HG03280 (cell line): ENCODE measurements around the gene SPATA7.
"Not testable (repeated sequence)": the region's sequence is repeated elsewhere in the genome, so short reads cannot be mapped to it uniquely, and the experiment has no call there.

Source experiments
- ATAC-seq: cut with Tn5 transposase; IDR thresholded peaks from one replicate; pipeline ENCODE4 v1.9.1; 2021; ENCODE audit warnings: mild to moderate bottlenecking, moderate library complexity; ENCODE audit not compliant: unreplicated experiment

SPATA7 gene, protein sequence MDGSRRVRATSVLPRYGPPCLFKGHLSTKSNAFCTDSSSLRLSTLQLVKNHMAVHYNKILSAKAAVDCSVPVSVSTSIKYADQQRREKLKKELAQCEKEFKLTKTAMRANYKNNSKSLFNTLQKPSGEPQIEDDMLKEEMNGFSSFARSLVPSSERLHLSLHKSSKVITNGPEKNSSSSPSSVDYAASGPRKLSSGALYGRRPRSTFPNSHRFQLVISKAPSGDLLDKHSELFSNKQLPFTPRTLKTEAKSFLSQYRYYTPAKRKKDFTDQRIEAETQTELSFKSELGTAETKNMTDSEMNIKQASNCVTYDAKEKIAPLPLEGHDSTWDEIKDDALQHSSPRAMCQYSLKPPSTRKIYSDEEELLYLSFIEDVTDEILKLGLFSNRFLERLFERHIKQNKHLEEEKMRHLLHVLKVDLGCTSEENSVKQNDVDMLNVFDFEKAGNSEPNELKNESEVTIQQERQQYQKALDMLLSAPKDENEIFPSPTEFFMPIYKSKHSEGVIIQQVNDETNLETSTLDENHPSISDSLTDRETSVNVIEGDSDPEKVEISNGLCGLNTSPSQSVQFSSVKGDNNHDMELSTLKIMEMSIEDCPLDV

DNA sequence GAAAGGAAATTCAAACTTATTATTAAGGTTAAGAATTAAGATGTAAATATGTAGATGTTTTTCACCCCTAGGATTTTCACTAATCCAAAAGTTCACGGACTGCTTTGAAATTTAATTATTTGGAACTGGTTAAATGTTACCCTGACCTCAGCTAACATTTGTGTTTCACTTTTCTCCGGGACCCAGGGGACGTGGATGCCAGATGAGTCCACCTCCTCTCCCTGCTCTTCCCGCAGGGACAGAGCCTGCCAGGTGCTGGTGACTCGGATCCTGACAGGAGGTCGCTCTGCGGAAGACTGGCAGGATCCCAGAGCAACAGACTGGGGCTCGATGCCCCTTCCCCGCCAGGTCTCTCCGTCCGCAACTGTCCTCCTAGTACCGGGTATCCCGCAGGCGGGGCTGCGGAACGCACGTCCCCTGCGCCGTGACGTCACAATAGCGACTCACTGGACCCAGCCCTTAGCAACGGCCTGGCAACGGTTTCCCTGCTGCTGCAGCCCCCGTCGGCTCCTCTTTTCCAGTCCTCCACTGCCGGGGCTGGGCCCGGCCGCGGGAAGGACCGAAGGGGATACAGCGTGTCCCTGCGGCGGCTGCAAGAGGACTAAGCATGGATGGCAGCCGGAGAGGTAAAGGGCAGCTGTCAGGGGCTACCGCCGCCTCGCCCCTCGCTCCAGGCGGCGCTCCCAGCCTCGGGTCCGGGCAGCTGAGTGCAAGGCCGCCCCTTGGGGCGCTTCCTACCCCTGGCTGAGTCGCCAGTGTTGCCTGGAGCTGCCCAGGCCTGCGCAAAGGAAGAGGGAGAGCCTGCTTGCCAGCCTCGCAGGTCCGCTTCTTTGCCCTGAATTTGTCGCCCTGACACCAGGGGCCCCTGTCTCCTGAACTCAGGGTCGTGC lies at the start of gene SPATA7:
TSS of gene SPATA7 (plus strand) at position 446 of the 890 bp plus-strand sequence. CDS start at position 608, 162 bp downstream.
- ATAC-seq = peak; percentile 99

DNA sequence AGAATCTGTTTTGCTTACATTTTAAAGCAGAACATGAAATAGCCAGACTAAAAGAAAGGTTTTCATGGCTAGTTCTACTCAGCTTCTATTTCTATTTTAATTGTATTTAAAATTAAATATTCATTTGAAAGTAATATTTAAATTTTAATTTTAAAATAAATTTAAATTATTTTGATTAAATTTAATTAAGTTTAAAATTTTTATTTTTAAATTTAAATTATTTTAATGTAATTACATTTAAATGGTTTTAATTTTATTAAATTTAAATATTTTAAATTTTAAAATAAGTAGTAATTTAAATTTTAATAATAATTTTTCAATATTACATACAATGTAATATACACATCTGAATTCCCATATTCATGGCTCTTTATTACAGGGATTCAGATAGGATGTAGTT lies 45.1 kb upstream of the SPATA7 start:
- ATAC-seq = no peak

DNA sequence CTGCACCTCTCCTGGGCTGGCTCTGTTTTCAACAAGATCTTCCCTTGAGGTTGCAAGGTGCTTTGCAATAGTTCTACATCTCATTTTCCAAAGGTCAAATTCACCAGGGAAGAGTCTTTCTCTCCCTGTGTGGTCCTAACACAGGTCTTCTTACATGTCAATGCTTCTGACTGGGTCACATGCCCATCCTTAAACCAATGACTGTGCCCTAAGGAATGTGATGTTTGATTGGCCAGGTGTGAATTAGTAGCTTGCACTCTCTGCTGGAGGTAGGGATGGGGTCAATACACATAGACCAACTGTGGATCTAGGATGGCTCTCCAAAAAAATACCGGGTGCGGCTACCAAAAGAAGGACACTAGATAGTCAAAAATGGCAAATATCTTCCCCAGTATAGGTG lies 42.5 kb upstream of the SPATA7 start:
- no peak for ATAC-seq

DNA sequence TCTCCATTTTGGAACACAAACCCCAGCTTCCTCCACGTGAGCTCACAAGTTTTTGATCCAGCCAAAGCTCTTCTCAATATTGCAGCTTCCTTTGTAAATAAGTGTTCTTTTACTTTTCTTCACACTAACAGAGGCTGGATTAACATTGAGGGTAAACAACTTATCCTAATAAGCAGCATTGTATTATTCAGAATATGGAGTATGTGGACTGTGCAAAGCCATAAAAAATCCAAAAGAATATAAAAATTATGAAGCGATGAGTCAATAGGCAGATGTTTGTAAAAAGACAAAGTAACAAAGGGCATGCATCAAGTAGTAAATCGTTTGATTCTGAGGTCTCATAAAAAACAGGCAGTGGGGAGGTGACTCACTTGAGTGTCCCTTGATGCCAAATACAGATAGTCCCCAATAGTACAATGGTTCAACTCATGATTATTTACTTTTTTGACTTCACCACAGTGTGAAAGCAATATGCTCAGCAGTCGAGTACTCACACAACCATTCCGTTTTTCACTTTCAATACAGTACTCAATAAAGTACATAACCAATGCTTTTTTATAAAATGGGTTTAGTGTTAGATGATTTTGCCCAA lies 39.3 kb upstream of the SPATA7 start:
- no peak for ATAC-seq

DNA sequence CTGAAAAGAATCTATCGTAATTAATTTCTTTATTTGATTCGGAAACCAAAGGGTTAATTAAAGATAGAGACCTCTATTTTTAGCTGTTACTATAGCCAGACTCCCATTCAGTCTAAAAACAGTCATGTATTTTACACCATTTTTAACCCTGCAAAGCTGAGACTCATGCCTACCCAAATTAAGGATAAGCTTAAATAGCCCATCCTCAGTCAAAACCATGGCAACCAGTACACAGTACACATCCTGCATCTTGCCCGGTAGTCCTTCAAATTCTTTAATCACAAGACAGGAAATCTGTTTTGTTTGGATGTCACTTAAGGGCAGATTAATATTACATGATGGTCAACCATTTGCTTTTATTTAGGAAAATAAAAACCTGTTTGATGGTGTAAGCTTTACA lies 36.9 kb upstream of the SPATA7 start:
- no peak for ATAC-seq

DNA sequence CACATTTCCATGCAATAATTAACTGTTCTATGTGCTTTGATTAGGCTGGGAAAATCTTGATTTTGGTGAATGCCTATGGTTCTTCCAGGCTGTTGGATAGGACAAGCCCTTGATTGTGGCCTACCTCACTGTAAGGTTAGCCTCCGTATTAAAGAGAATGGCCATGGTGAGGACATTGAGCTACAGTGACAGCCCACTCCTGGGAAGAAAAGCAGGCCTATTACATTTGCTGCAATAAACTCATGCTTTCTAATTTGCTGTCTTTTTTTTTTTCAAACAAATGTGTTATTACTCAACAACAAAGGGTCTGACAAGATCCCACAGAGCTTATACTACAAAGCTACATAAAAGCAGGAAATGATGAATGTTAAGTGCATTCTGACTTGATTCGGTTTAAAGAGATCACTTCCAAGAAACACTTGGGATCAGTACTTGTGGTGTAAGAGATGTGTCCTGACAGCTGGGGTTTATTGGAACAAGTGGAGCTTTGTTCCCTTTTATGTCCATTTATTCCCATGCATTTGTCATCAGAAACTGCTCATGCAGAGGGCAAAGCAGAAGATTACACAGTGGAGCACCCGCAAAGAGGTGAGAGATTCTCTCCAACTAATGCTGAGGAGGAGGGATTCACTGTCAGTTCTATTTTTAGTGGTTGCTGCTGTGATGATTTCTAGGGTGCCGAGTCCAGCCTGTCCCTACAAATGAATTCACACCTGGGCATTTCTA lies 33.3 kb upstream of the SPATA7 start:
- no peak for ATAC-seq

DNA sequence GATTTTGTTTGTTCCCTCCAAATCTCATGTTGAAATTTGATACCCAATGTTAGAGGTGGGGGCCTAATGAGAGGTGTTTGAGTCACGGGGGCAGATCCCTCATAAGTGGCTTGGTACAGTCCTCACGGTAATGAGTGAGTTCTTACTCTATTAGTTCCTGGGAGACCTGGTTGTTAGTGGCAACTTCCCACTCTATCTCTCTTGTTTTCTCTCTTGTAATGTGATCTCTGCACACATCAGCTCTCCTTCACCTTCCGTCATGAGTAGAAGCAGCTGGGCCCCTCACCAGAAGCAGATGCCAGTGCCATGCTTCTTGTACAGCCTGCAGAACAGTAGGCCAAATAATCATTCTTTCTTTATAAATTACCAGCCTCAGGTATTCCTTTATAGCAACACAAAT lies 32.8 kb upstream of the SPATA7 start:
- no peak for ATAC-seq

DNA sequence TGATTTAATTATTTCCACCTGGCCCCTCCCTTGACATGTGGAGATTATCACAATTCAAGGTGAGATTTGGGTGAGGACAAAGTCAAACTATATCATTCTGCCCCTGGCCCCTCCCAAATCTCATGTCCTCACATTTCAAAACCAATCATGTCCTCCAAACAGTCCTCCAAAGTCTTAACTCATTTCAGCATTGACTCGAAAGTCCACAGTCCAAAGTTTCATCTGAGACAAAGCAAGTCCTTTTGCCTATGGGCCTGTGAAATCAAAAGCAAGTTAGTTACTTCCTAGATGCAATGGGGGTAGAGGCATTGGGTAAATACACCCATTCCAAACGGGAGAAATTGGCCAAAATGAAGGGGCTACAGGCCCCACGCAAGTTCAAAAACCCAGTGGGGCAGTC lies 31.1 kb upstream of the SPATA7 start:
- no peak for ATAC-seq

DNA sequence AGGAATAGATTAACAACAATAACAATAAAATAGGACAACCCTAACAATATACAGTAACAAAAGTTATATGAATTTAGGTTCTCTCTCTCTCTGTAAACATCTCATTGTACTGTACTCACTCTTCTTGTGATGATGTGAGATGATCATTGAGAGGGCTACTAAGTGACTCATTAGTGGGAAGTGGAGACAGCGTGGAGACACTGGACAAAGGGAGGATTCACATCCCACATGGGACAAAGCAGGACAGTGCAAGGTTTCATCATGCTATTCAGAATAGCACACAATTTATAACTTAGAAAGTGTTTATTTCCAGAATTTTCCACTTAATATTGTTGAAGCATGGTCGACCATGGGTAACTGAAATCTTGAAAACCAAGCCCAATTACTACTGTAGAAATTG lies 26.0 kb upstream of the SPATA7 start:
- ATAC-seq = no peak

DNA sequence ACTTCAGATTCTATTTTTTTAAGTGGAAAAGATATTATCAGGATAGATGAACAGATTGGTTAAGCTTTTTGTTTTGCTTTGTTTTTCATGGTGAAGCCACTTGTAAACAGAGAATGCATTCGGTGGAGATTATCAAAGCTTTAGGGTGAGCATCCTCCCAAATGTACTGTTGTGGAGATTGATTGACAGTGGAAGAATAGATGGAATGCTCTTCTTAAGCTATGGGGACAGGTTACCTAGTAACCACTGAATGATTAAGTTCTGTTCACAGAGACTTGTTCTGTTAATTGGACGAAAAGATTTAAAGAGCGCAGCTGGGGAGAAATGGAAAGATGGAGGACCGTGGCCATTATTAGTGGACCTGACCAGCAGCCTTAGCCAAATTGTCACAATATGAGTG lies 21.8 kb upstream of the SPATA7 start:
- no peak for ATAC-seq

DNA sequence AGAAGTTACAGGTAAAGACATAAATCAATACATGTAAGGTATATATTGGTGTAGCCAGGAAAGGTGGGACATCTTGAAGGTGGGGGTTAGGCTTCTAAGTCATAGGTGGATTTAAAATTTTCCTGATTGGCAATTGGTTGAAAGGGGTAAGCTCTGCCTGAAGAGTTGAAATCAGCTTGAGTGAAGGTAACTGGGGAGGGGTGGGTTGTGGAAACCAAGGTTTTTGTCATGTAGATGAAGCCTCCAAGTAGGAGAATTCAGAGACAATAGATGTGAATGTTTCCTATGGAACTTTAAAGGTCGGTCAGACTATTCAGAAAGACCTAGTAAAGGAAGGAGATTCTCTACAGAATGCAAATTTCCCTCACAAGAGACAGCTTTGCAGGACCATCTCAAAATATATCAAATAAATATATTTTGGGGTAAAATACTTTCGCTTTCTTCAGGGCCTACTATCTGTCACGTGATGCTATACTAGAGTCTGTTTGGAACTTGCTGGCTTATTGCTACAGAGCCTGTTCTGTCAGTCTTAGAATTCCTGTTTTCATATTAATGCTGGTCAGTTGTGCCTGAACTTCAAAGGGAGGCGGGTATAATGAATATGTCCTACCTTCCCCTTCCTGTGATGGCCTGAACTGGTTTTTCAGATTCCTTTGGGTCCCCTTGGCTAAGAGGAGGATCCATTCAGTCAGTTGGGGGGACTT lies 20.6 kb upstream of the SPATA7 start:
- no peak for ATAC-seq

DNA sequence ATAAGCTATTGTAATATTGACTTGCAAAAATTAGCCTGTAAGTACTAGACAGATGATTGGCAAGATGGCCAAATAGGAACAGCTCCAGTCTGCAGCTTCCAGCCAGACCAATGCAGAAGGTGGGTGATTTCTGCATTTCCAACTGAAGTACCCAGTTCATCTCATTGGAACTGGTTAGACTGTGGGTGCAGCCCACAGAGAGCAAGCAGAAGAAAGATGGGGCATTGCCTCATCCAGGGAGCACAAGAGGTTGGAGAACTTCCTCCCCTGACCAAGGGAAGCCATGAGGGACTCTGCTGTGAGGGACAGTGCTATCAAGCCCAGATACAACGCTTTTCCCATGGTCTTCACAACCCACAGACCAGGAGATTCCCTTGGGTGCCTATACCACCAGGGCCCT lies 16.0 kb upstream of the SPATA7 start:
- ATAC-seq = no peak

DNA sequence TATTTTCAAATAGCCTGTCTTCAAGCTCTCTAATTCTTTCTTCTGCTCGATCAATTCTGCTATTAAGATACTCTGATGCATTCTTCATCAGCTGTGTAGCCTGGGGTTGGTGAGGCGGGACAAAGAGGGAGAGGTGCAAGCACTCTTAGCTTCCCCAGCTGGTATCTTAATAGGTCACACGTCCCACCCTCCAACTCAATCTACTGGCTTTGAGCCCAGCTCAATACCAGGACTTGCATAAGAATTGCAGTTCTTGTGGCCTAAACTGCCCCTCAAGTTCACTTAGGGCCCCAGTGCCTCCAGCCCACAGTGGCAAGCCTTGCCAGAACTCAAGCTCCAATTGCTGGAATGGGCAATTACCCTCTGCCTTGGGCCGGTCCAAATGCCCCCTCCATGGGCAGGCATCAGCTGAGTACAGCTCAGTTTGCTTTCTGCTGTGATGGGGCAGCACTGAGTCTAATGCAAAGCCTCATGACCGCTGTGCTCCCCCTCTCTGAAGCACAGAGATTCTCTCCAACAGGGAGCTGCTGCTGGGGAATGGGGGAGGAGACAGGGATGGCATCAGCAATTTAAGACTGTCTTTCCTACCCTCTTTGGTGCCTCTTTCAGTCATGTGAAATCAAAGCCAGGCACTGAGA lies 5.6 kb upstream of the SPATA7 start:
- no peak for ATAC-seq

DNA sequence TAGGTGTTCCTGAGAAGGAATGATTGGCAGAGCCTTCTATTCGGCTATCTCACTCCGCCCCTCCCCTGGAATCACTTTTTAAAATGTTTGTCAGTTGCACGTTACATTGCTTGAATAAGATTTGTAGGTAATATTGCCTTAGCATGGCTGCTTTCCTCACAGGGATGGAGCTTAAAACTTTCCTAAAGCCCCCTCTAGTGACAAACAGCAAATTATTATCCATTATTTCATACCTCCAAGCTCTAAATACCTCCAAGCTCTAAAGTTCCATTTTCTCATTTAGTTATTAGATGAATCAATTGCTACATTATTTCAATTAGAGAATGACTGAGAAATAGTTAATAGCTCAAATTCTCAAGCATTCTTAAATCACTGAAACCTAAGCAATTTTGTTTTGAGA lies 5.1 kb upstream of the SPATA7 start:
- no peak for ATAC-seq

DNA sequence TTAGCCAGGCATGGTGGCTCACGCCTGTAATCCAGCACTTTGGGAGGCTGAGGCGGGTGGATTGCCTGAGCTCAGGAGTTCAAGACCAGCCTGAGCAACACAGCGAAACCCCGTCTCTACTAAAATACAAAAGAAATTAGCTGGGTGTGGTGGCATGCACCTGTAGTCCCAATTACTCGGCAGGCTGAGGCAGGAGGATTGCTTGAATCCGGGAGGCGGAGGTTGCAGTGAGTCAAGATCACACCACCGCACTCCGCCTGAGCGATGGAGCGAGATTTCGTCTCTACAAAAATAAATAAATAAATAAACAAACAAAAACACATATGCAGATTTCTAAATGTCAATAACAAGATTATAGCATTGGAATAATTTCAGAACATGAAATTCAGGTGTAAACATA lies 3.8 kb upstream of the SPATA7 start:
- ATAC-seq = not testable (repeated sequence)

DNA sequence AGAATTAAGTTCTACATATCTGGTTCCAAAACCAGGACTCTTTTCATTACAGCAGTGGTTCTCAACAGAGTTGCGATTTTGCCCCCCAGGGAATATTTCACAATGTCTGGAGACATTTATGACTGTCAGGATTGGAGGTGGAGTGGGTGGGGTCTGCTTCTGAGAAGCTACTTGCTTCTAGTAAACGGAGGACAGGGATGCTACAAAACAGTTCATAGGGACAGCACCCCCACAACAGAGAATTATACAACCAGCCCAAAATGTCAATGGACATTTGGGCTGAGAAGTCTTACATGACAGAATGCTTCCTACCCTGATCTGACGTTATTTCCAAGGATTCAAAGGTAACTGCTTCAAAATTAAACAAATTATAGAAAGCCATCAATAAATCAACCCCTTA lies 739 bp upstream of the SPATA7 start:
- no peak for ATAC-seq

DNA sequence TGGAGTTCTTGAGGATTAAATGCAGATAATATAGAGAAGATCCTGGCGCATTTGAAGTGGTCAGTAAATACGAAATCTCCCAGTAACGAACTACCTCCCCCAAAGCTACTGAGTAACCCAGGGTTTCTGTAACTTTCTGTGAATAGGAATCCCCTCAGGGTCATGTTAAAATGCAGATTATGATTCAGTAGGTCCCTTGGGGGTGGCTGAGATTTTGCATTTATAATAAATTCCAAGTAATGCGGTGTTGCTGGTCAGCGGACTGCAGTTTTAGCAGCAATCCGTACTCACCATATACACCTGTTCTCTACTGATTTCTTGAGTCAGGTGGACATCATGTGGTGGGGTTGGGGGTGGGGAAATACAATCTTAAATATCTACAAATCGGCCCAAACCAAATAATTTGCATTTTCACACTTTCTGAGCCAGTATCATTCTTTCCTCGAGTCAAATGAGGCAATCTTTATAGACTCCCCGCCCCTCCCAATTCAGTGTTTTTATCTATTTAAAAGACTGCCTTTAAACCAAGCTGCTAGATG lies 868 bp downstream of the SPATA7 start:
- ATAC-seq = no peak

DNA sequence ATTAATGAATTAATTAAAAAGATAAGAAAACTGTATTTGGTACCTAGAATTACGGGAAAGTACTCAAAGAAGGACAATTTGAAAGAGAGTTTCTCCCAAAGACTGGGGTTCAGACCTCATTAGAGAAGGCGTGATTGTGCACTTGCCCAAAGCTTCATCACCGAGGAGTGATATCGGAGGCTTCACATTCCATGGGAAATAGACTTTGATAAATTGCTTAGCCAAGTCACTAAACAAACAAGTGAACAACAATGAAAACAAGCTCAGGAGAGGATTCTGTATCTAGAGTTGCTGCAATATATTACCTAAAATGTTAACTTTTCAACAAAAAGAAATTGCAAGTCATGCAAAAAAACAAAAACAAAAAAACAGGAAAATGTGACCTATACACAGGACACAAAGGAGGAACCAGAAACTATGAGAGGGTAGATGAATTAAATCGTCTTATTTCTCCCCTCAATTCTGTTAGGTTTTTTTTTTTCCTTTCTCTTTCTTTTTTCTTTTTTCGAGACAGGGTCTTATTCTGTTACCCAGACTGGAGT lies 3.4 kb downstream of the SPATA7 start:
- no peak for ATAC-seq

DNA sequence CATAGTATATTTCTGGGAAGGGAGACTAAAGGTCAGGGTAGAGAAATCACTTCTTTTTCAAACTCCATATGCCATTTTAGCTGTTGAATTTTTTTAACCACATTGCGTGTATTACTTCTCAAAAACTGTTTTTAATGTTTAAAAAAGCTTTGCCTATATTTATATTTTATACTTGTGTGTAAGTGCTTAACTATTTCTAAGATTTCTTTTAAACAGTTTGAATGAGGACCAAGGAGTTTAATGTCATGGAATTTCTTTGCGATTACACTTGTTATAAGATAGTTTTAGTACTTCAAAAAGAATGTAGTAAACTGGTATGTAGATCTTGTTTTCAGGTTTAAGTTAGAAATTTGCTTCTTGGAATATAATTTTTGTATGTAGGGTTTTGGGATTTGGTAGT lies 7.2 kb downstream of the SPATA7 start:
- no peak for ATAC-seq
